DOHH2 (cell line): ENCODE measurements around the gene TREX2.
A peak's percentile ranks its signal among the peaks of the same experiment; 100 is the strongest.

Source experiments
- H3F3A ChIP-seq: fragments of 200-600 bp; sonication (generic), shearing (Covaris generic); 2 replicates; pipeline ENCODE4 v1.6.0; 2016; ENCODE audit warnings: antibody characterized with exemption, mild to moderate bottlenecking; ENCODE audit not compliant: control insufficient read depth, insufficient read depth
- H3K27ac ChIP-seq: fragments of 200-600 bp; sonication (generic); 2 replicates; pipeline ENCODE4 v1.5.1; 2014; ENCODE audit warnings: low read depth, mild to moderate bottlenecking, low read length, moderate library complexity
- H3K27me3 ChIP-seq: fragments of 200-600 bp; sonication (generic); 2 replicates; pipeline ENCODE4 v1.6.1; 2014; ENCODE audit warnings: mild to moderate bottlenecking, low read length, mixed read lengths; ENCODE audit not compliant: control insufficient read depth
- H3K36me3 ChIP-seq: fragments of 200-600 bp; sonication (generic); 2 replicates; pipeline ENCODE4 v1.6.1; 2014; ENCODE audit warnings: mild to moderate bottlenecking, low read length, moderate library complexity, mixed read lengths; ENCODE audit not compliant: control insufficient read depth
- H3K4me1 ChIP-seq: fragments of 200-600 bp; sonication (generic); 2 replicates; pipeline ENCODE4 v1.6.1; 2014; ENCODE audit warnings: mild to moderate bottlenecking, low read length, mixed read lengths; ENCODE audit not compliant: control insufficient read depth
- H3K4me2 ChIP-seq: fragments of 200-600 bp; sonication (generic); 2 replicates; pipeline ENCODE4 v1.6.0; 2014; ENCODE audit warnings: mild to moderate bottlenecking, low read length, moderate library complexity
- H3K4me3 ChIP-seq: fragments of 200-600 bp; sonication (generic); 2 replicates; pipeline ENCODE4 v1.5.1; 2014; ENCODE audit warnings: mild to moderate bottlenecking, low read length, mixed read lengths
- H3K79me2 ChIP-seq: fragments of 200-600 bp; sonication (generic); 2 replicates; pipeline ENCODE4 v1.6.1; 2014; ENCODE audit warnings: mild to moderate bottlenecking, low read length, mixed read lengths; ENCODE audit not compliant: control insufficient read depth
- H3K9me2 ChIP-seq: fragments of 200-600 bp; sonication (generic); replicated peaks from 2 replicates; pipeline ENCODE4 v1.6.1; 2014; ENCODE audit warnings: mild to moderate bottlenecking, low read length, mixed read lengths; ENCODE audit not compliant: control insufficient read depth
- H3K9me3 ChIP-seq: fragments of 200-600 bp; sonication (generic); 2 replicates; pipeline ENCODE4 v1.6.1; 2014; ENCODE audit warnings: antibody characterized with exemption, low read length, mixed read lengths; ENCODE audit not compliant: control insufficient read depth, insufficient read depth
- H4K20me1 ChIP-seq: fragments of 200-600 bp; sonication (generic); 2 replicates; pipeline ENCODE4 v1.6.0; 2014; ENCODE audit warnings: low read depth, mild to moderate bottlenecking, antibody characterized with exemption, low read length, moderate library complexity; ENCODE audit not compliant: control insufficient read depth, insufficient read depth
- EZH2phosphoT487 ChIP-seq: fragments of 200-600 bp; sonication (generic); IDR thresholded peaks from 2 replicates; pipeline ENCODE4 v1.6.1; 2017; ENCODE audit warnings: borderline replicate concordance, mild to moderate bottlenecking, antibody characterized with exemption, low read length, moderate library complexity, mixed read lengths
- TF ChIP-seq, protein P1 (sequence below): fragments of 200-600 bp; sonication (generic); IDR thresholded peaks from one replicate; pipeline ENCODE4 v1.5.1; 2014; ENCODE audit warnings: antibody characterized with exemption, mild to moderate bottlenecking, low read depth, low read length; ENCODE audit not compliant: poor library complexity, severe bottlenecking

TREX2 gene

DNA sequence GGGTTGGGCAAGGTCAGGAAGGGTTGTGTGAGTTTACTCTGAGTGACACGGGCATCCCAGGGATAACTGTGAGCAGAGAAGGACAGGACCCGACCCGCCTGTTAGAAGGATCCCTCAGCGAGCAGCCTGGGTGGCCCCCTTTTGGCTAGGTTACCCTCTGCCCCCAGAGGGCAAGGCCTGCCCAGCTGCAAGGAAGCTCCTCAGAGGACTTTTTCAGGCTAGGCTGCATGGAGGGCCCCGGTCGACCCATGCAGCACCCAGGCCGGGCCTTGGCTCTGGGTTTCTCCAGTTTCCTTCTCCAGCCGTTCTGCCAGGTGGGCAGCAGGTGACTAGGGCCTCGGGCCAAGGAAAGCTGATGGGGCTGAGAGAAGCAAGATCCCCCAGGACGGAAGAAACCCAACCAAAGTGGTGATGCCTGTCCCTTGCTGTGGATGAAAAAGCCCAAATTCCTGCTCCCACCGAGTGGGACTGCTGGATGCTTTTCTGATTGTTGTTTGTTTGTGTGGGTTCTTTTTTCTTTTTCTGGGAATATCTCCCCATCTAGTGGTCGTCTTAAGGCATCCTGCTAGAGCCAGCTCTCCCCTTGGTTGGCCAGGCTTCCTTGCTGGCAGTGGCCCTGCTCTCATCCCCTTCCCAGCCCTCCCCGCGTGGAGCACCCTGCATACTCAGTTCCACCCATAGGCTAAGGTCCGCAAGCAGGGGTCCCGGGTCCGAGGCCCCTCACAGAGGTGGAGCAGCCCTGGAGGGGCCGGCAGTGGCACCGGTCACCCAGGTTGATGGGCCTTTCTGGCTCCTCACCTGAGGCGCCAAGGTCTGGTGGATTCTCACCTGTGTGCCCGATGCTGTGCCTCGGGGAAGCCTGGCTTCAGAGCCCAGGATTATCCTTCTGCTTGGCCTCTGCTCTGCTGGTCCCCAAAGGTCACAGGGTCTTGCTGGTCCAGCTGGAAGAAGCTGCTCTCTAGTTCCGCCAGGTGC is 32.8 kb downstream of the TREX2 start:
- H3K27ac ChIP-seq = no peak overlapping the region
- H3K4me3 ChIP-seq = peak overlapping the region; percentile 74
- no peak for TF ChIP-seq EZH2phosphoT487
- TF ChIP-seq, protein P1, sequence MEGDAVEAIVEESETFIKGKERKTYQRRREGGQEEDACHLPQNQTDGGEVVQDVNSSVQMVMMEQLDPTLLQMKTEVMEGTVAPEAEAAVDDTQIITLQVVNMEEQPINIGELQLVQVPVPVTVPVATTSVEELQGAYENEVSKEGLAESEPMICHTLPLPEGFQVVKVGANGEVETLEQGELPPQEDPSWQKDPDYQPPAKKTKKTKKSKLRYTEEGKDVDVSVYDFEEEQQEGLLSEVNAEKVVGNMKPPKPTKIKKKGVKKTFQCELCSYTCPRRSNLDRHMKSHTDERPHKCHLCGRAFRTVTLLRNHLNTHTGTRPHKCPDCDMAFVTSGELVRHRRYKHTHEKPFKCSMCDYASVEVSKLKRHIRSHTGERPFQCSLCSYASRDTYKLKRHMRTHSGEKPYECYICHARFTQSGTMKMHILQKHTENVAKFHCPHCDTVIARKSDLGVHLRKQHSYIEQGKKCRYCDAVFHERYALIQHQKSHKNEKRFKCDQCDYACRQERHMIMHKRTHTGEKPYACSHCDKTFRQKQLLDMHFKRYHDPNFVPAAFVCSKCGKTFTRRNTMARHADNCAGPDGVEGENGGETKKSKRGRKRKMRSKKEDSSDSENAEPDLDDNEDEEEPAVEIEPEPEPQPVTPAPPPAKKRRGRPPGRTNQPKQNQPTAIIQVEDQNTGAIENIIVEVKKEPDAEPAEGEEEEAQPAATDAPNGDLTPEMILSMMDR = no peak
- no peaks in the 10 kb centered on the region for H3K9me3 ChIP-seq
- peak overlapping the region; percentile 77; the same call in 1 of the 2 replicates for H3K4me2 ChIP-seq
- H3K79me2 ChIP-seq = peaks cover 3% of the 10 kb centered on the region; the same call in 1 of the 2 replicates
- peaks cover 19% of the 10 kb centered on the region for H3K4me1 ChIP-seq
- H3K27me3 ChIP-seq = no peaks in the 10 kb centered on the region
- no peaks in the 10 kb centered on the region for H4K20me1 ChIP-seq
- H3K36me3 ChIP-seq = no peaks in the 10 kb centered on the region
- H3F3A ChIP-seq = no peaks in the 10 kb centered on the region
- no peaks in the 10 kb centered on the region for H3K9me2 ChIP-seq

DNA sequence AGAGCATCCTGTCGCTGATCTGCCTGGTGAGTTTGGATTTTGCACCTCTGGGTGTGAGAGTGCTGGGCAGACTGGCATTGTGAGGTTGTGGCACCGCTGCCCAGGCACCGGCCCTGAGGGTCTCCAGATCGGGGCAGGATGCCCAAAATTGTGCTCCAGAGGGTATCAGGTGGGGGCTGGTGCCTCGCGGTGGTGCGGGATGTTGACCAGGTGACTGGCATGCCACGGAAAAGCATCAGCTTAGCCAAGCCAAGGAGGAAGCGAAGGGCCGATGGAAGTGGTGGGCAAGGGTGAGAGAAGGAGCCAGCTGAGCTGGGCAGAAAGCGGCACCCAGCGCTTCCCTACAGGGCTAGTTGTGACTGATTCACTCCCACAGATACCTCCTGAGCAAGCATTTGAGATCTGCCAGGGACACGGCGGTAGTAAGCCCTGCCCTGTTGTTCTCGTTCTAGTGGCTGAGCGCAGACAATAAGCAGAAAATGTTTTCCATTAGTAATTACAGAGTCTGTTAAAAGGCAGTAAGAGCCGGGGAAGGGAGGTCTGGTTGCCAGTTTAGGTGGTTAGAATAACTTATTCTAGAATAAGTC is 33.8 kb downstream of the TREX2 start:
- Histone ChIP-seq H4K20me1 (no peaks in the 10 kb centered on the region), H3K36me3 (no peaks in the 10 kb centered on the region), H3K9me2 (no peaks in the 10 kb centered on the region), H3K4me2 (peak overlapping the region; percentile 77), H3K27ac (no peak overlapping the region), H3K27me3 (no peaks in the 10 kb centered on the region), H3K79me2 (peaks cover 3% of the 10 kb centered on the region; the same call in 1 of the 2 replicates), H3K9me3 (no peaks in the 10 kb centered on the region), H3K4me1 (peaks cover 19% of the 10 kb centered on the region), H3F3A (no peaks in the 10 kb centered on the region), H3K4me3 (peak overlapping the region; percentile 74)
- TF ChIP-seq, protein P1 = no peak
- no peak for TF ChIP-seq EZH2phosphoT487

DNA sequence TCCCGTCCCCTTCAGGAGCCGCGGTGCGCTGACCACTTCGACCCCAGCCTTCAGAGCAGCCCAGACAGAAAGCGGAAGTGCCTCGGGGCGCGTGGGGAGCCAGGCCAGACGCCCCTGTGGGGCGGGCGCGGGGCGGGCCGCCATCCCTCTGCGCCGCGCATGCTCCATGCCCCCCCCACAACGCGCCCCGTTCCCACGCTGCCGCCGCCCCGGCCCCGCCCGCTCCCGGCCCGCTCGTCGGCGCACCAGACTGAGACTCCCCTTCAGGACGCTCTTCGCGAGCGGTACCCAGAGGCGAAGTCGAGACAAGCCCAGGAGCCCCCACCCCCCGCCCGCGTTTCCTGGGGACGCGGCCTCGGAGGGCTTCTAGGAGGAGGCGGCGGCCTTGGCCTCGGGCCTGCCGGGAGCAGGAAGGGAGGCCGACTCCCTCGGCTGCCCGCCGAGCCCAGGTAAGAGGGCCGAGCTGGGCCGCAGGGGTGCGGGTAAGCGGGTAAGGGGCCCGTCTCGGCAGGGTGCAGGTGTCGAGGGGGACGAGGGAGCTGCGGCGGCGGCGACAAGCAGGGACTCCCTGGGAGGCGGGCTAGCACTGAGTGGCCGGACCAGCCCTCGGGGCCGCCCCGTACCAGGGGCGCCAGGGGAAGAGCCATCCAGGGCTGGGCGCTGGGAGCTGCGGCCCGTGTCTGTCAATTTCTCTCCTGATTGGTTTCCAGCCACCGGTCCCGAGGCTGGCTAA is 34.4 kb downstream of the TREX2 start, which contains the start of gene ZFP92:
TSS of gene ZFP92 (plus strand) at position 218 of the 733 bp plus-strand sequence. CDS start 6,851 bp downstream, outside the sequence.
- TF ChIP-seq EZH2phosphoT487 = no peak
- TF ChIP-seq, protein P1 = no peak
- no peaks in the 10 kb centered on the region for H3K9me3 ChIP-seq
- peaks cover 3% of the 10 kb centered on the region; the same call in 1 of the 2 replicates for H3K79me2 ChIP-seq
- H3F3A ChIP-seq = no peaks in the 10 kb centered on the region
- peak within 1 kb of the TSS; percentile 74 for H3K4me3 ChIP-seq
- peak within 1 kb of the TSS; percentile 77 for H3K4me2 ChIP-seq
- no peaks in the 10 kb centered on the region for H3K36me3 ChIP-seq
- H3K27me3 ChIP-seq = no peaks in the 10 kb centered on the region
- H3K27ac ChIP-seq = no peak within 1 kb of the TSS
- no peaks in the 10 kb centered on the region for H4K20me1 ChIP-seq
- H3K4me1 ChIP-seq = peaks cover 19% of the 10 kb centered on the region
- H3K9me2 ChIP-seq = no peaks in the 10 kb centered on the region
